T-helper 17 cell (primary cell): ENCODE results near the gene FES. TPM values are rescaled to one million over a fixed set of nuclear protein-coding genes. Genes with fewer than 3 reads are reported as not detected.
"Not testable (repeated sequence)": the region's sequence is repeated elsewhere in the genome, so short reads cannot be mapped to it uniquely, and the experiment has no call there.

ENCODE experiments used
- ATAC-seq: fragments of 150-1000 bp; cut with Tn5 transposase; 2 replicates; pipeline ENCODE4 v1.10.0; 2021; ENCODE audit warnings: mild to moderate bottlenecking, moderate library complexity
- DNase-seq, 3 donors: peaks; one replicate each; pipeline versions ENCODE4 v3.0.0 to v3.0.0-alpha.2; 2020 to 2021
- H3K9me3 ChIP-seq: one replicate; pipeline ENCODE4 v1.7.0; 2013; ENCODE audit warnings: low read length, mild to moderate bottlenecking; ENCODE audit not compliant: control insufficient read depth, poor library complexity, severe bottlenecking
- H3K27ac Mint-ChIP-seq: one replicate; pipeline ENCODE4 v1.8.0; 2022; ENCODE audit warnings: mild to moderate bottlenecking, moderate library complexity, mixed read lengths
- H3K27me3 Mint-ChIP-seq: one replicate; pipeline ENCODE4 v1.8.0; 2022; ENCODE audit warnings: mixed read lengths
- H3K36me3 Mint-ChIP-seq: one replicate; pipeline ENCODE4 v1.8.0; 2022; ENCODE audit warnings: low read depth, mixed read lengths
- H3K4me1 Mint-ChIP-seq: one replicate; pipeline ENCODE4 v1.8.0; 2022; ENCODE audit warnings: mild to moderate bottlenecking, mixed read lengths
- H3K4me3 Mint-ChIP-seq: one replicate; pipeline ENCODE4 v1.8.0; 2022; ENCODE audit warnings: mild to moderate bottlenecking, moderate library complexity, mixed read lengths
- total RNA-seq, 4 donors: library from RNA in 2 of 4; stranded (reverse) in 2 of 4; gene quantifications; one replicate each; pipeline ENCODE4 v1.2.3 and lab custom pipeline; 2022 to 2026

FES gene
- total RNA-seq, 2 donors from 2014 or later: 6.0 to 12.7 TPM

DNA sequence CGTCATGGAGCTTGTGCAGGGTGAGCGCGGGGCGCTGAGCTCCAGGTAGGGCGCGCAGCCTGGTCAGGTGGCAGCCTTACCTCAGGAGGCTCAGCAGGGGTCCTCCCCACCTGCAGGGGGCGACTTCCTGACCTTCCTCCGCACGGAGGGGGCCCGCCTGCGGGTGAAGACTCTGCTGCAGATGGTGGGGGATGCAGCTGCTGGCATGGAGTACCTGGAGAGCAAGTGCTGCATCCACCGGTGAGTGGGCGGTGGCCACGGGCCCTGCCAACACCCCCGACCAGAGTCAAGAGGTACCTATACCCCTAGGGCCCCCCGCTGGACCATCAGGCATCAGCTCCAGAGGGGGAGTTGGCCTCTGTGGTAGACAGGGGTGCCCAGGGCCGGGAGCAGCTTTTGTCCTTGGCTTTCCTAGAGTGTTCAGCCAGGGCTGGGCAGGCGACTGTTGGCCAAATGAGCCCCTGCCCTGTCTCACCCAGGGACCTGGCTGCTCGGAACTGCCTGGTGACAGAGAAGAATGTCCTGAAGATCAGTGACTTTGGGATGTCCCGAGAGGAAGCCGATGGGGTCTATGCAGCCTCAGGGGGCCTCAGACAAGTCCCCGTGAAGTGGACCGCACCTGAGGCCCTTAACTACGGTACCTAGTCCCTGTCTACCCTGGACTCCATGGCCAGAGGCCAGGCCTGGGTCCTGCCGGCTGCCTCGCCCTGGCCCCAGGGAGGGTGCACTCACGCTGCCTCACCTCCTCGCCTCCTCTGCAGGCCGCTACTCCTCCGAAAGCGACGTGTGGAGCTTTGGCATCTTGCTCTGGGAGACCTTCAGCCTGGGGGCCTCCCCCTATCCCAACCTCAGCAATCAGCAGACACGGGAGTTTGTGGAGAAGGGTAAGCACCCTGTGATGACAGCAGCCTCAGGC is 9.1 kb downstream of the FES start:
- ATAC-seq: no peak
- H3K27ac Mint-ChIP-seq: no peak overlapping the region

GRCh38 chr15:90895571-90896117 is 11.3 kb downstream of the FES start:
- DNase-seq: no peak
- no peak for ATAC-seq
- Mint-ChIP-seq H3K36me3 (no peaks in the 10 kb centered on the region), H3K27me3 (no peaks in the 10 kb centered on the region), H3K27ac (no peak overlapping the region), H3K4me1 (peaks cover 5% of the 10 kb centered on the region), H3K4me3 (no peak overlapping the region)
- no peaks in the 10 kb centered on the region for H3K9me3 ChIP-seq

More for the DNA sequence above, 9.1 kb downstream of the FES start:
- Mint-ChIP-seq H3K27me3 (no peaks in the 10 kb centered on the region), H3K4me3 (no peak overlapping the region), H3K4me1 (peaks cover 3% of the 10 kb centered on the region), H3K36me3 (no peaks in the 10 kb centered on the region)
- no peak for DNase-seq
- no peaks in the 10 kb centered on the region for H3K9me3 ChIP-seq

DNA sequence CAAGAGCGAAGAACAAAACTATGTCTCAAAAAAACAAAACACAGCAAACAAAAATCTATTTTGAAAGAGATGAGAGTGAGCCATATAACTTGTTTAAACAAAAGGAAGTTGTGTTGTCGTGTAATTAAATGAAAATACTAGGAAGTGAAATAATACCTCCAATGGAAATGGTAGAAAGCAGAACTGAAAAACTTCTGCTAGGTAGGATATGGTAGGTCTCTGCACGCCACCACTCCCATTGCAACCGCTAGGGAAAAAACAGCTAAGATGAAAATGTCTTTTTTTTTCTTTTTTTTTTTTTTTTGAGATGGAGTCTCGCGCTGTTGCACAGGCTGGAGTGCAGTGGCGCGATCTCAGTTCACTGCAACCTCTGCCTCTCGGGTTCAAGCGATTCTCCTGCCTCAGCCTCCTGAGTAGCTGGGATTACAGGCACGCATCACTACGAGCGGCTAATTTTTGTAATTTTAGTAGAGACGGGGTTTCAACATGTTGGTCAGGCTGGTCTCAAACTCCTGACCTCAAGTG is 12.9 kb downstream of the FES start:
- DNase-seq, ATAC-seq, H3K36me3 Mint-ChIP-seq, H3K4me3 Mint-ChIP-seq, H3K27me3 Mint-ChIP-seq, H3K9me3 ChIP-seq, H3K27ac Mint-ChIP-seq: not testable (repeated sequence)
- peaks cover 12% of the 10 kb centered on the region for H3K4me1 Mint-ChIP-seq

DNA sequence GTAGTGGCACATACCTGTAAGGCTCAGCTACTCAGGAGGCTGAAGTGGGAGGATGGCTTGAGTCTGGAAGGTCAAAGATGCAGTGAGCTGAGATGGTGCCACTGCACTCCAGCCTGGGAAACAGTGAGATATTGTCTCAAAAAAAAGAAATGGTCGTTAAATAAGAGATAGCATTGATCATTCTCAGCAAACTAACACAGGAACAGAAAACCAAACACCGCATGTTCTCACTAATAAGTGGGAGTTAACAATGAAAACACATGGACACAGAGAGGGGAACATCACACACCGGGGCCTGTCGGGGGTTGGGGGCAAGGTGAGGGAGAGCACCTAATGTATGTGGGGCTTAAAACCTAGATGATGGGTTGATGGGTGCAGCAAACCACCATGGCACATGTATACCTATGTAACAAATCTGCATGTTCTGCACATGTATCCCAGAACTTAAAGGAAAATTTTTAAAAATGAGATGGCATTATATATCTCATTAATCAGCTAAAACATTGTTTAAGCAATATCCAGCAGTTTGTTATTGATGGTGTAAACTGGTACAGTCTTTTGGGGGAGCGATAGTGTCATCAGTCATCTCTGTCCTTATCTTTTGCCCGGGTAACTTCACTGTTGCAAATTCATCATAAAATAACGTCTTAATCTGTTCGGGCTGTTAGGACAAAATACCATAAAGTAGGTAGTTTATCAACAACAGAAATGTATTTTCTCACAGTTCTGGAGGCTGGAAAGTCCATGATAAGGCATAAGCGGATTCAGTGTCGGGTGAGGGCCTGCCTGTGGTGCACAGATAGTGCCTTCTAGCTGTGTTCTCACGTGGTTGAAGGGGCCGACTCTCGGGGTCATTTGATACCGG is 17.1 kb downstream of the FES start:
- DNase-seq (no peak), ATAC-seq (no peak)
- Mint-ChIP-seq H3K36me3 (peaks cover 6% of the 10 kb centered on the region), H3K4me1 (peaks cover 26% of the 10 kb centered on the region), H3K27me3 (no peaks in the 10 kb centered on the region), H3K27ac (peak overlapping the region; percentile 92), H3K4me3 (peak overlapping the region; percentile 88)
- no peaks in the 10 kb centered on the region for H3K9me3 ChIP-seq

DNA sequence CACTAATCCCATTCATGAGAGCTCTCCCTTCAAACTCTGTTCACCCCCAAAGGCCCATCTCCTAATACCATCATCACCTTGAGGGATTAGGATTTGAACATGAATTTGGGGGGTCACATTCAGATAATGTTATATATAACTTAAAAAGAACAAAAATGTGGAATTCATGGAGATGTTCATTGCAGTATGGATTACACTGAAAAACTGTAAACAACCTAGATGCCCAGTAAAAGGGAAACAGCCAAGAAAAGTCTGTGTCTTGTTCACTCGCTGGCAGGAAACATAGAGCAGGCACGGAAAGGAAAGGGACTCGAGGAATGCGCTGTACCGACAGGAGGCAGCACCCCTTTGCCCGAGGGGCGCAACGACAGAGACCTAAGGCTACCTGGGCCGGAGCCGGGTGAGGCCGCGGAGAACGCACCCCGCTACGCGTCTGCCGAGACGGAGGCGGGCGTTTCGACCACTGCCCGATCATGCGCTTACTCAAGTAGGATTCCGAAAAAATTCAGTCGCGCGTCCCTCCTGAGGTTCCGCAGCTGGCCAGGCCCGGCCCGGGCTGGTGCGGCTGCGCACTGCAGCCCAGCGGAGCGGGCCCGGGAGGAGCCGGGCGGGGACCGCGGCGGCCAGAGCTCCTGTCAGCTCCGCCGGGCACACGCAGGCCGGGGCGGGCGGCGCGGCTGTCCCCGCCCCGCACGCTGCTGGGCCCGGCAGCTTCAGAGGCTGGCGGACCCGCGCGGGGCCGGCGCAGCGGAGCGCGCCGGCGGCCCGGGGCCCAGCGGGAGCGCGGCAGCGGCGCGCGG is 17.9 kb downstream of the FES start:
- Mint-ChIP-seq H3K36me3 (peaks cover 6% of the 10 kb centered on the region), H3K4me1 (peaks cover 26% of the 10 kb centered on the region), H3K27me3 (no peaks in the 10 kb centered on the region), H3K4me3 (peak overlapping the region; percentile 88), H3K27ac (peak overlapping the region; percentile 92)
- peak; percentile 48 to 53 (median 51) for DNase-seq
- peak; percentile 75 for ATAC-seq
- H3K9me3 ChIP-seq: no peaks in the 10 kb centered on the region

DNA sequence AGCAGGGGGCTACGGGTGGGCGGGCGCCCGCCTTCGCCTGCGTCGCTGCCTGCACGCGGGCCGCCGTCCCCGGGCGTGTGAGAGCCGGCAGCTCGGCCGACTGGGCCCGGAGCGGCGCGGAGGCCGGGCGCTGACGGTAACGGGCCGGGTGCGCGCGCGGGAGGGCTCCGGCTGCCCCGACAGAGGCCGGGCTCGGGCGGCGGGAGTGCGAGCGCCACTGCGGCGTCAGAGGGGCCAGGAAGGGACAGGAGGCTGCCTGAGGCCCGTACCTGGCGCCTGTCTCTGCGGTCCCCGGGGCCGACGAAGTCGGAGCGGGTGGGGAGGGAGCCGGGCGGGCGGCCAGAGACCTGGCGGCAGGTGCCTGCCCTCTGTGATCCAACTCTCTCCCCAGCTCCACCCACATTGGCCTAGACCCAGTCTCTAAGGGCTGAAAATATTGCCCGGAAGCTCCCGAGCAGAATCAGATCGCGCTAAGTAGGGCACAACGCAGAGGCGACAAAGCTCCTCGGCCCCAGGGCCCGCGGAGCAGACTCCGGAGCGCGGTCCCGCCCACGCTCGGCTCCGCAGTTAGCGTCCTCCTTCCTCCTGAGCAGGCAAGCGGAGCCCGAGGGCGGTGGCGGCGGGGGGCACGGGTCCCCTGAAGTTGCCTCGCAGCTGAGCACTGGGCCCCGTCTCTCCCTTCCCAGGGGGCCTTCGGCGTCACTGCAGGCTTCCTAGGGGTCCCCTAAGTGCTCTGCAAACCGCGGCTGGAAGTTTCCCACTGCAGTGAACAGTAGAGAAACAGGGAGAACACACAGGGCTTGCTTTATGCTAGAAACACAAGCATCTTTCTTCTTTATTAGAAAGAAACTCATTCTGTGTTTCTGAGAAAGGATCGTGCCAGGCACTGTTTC is 18.8 kb downstream of the FES start, which contains the start of gene MAN2A2:
Gene MAN2A2 (plus strand): TSS at position 463 of the 893 bp plus-strand sequence. CDS start 906 bp downstream, outside the sequence.
- no peaks in the 10 kb centered on the region for H3K27me3 Mint-ChIP-seq
- H3K4me1 Mint-ChIP-seq: peaks cover 26% of the 10 kb centered on the region
- DNase-seq (peak; percentile 46 to 53 (median 50)), ATAC-seq (peak; percentile 74)
- H3K4me3 Mint-ChIP-seq: peak within 1 kb of the TSS; percentile 92
- no peaks in the 10 kb centered on the region for H3K9me3 ChIP-seq
- H3K27ac Mint-ChIP-seq: peak within 1 kb of the TSS; percentile 92
- peaks cover 6% of the 10 kb centered on the region for H3K36me3 Mint-ChIP-seq

DNA sequence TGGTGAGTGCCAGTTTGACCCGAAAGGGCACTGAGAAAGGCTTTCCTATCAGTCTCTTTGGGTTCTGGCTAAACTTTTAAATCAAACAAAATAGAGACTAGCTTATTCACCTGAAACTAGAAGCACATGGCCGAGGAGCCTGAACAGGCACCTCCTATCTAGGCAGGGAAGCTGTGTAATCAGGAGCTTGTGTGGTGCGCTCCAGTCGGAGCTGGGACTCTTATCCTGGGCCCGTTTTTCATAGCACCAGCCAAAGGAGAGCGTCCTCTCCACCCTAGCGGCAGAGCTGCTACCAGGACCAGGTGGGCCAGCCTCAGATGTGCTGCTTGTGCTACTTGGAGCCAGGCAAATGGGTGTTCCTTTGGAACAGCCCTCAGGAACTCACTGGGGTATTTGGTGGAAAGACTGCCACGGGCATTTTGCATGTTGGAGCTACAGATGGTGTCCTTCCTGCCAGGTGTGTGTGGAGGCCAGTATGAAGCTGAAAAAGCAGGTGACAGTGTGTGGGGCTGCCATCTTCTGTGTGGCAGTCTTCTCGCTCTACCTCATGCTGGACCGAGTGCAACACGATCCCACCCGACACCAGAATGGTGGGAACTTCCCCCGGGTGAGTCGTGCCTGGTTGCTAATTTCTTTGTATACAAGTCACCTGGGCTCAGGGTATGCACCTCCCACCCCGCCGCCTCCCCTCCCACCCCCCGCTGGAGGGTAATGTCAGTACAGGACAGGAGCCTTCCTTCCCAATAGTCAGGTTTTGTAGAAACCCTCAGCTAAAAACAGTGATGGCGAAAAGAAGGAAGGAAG is 19.6 kb downstream of the FES start:
- H3K27me3 Mint-ChIP-seq: no peaks in the 10 kb centered on the region
- no peaks in the 10 kb centered on the region for H3K9me3 ChIP-seq
- peak overlapping the region; percentile 87 for H3K27ac Mint-ChIP-seq
- H3K4me3 Mint-ChIP-seq: peak overlapping the region; percentile 92
- H3K36me3 Mint-ChIP-seq: peaks cover 6% of the 10 kb centered on the region
- no peak for DNase-seq
- H3K4me1 Mint-ChIP-seq: peaks cover 23% of the 10 kb centered on the region
- ATAC-seq: no peak

DNA sequence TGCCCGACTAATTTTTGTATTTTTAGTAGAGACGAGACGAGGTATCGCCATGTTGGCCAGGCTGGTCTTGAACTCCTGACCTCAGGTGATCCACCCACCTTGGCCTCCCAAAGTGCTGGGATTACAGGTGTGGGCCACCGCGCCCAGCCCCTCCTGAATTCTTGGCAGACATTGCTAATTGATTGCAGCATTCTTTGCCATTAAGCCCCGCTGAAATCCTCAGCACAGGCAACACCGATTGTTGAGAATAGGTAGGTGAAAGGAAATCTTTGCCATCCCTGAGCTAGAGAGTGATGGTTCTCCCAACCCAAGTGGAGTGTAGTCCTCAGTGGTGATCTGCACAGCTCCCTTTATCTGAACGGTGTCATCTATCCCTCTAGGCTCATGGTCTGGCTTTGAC is 20.4 kb downstream of the FES start:
- peaks cover 6% of the 10 kb centered on the region for H3K36me3 Mint-ChIP-seq
- H3K27me3 Mint-ChIP-seq: no peaks in the 10 kb centered on the region
- ATAC-seq (no peak), DNase-seq (no peak)
- no peaks in the 10 kb centered on the region for H3K9me3 ChIP-seq
- peaks cover 23% of the 10 kb centered on the region for H3K4me1 Mint-ChIP-seq
- H3K4me3 Mint-ChIP-seq: no peak overlapping the region
- no peak overlapping the region for H3K27ac Mint-ChIP-seq

DNA sequence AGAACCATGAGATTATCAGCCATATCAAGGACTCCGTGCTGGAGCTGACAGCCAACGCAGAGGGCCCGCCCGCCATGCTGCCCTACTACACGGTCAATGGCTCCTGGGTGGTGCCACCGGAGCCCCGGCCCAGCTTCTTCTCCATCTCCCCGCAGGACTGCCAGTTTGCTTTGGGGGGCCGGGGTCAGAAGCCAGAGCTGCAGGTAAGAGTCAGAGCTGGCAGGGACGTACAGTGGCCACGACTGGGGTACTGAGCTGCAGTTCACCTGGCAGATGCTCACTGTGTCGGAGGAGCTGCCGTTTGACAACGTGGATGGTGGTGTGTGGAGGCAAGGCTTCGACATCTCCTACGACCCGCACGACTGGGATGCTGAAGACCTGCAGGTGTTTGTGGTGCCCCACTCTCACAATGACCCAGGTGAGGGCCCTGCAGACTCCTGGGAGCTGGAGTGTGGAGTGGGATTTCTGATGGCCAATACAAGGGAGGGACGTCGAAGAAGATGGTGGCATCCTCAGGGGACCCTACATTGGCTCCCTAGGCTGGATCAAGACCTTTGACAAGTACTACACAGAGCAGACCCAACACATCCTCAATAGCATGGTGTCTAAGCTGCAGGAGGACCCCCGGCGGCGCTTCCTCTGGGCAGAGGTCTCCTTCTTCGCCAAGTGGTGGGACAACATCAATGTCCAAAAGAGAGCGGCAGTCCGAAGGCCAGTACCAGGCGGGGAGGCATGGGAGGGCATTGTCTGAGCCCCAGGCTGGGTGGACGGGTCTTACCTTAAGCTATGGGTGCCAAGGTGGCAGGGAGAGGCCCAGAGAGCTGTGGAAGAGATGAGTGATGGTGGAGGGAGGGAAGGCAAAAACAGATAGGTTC is 21.2 kb downstream of the FES start:
- DNase-seq (no peak), ATAC-seq (no peak)
- Mint-ChIP-seq H3K27me3 (no peaks in the 10 kb centered on the region), H3K4me3 (no peak overlapping the region), H3K27ac (peak overlapping the region; percentile 62), H3K4me1 (peaks cover 23% of the 10 kb centered on the region), H3K36me3 (peaks cover 6% of the 10 kb centered on the region)
- no peaks in the 10 kb centered on the region for H3K9me3 ChIP-seq

GRCh38 chr15:90906181-90906849 is 22.0 kb downstream of the FES start:
- DNase-seq (no peak), ATAC-seq (no peak)
- Mint-ChIP-seq H3K36me3 (peaks cover 6% of the 10 kb centered on the region), H3K4me1 (peaks cover 21% of the 10 kb centered on the region), H3K27me3 (no peaks in the 10 kb centered on the region), H3K4me3 (no peak overlapping the region), H3K27ac (peak overlapping the region; percentile 62)
- H3K9me3 ChIP-seq: no peaks in the 10 kb centered on the region
